ELR (cell line): ENCODE results near the gene CHRNA7.
"Not testable (repeated sequence)": the region's sequence is repeated elsewhere in the genome, so short reads cannot be mapped to it uniquely, and the experiment has no call there.

Experiments used
- DNase-seq: peaks from one replicate; pipeline ENCODE4 v3.0.0-alpha.2; 2015; ENCODE audit warnings: low read depth

CHRNA7 gene

GRCh38 chr15:32120577-32121383 is 90.5 kb downstream of the CHRNA7 start:
- DNase-seq, result no peak

- no peak for DNase-seq
These were observed 91.0 kb downstream of the CHRNA7 start for GRCh38 chr15:32121384-32121695.

GRCh38 chr15:32122013-32122412 is 91.7 kb downstream of the CHRNA7 start:
- DNase-seq, result no peak

- DNase-seq, result no peak
These were observed 93.2 kb downstream of the CHRNA7 start for GRCh38 chr15:32123473-32123872.

- no peak for DNase-seq
These were observed 94.4 kb downstream of the CHRNA7 start for GRCh38 chr15:32124726-32125125.

GRCh38 chr15:32125595-32125994 is 95.3 kb downstream of the CHRNA7 start:
- DNase-seq, result no peak

GRCh38 chr15:32129815-32130214 is 99.5 kb downstream of the CHRNA7 start:
- DNase-seq, result no peak

- DNase-seq, result no peak
These were observed 100.5 kb downstream of the CHRNA7 start for GRCh38 chr15:32130823-32131222.

GRCh38 chr15:32131803-32132202 is 101.5 kb downstream of the CHRNA7 start:
- no peak for DNase-seq

GRCh38 chr15:32132859-32133258 is 102.5 kb downstream of the CHRNA7 start:
- DNase-seq, result no peak

- no peak for DNase-seq
These were observed 104.5 kb downstream of the CHRNA7 start for GRCh38 chr15:32134842-32135241.

- no peak for DNase-seq
These were observed 105.0 kb downstream of the CHRNA7 start for GRCh38 chr15:32135335-32135734.

- DNase-seq, result not testable (repeated sequence)
These were observed 115.2 kb downstream of the CHRNA7 start for GRCh38 chr15:32145512-32145911.

- no peak for DNase-seq
These were observed 118.7 kb downstream of the CHRNA7 start for GRCh38 chr15:32148833-32149555.

GRCh38 chr15:32152574-32152973 is 122.3 kb downstream of the CHRNA7 start:
- DNase-seq, result no peak

GRCh38 chr15:32153868-32154623 is 123.7 kb downstream of the CHRNA7 start:
- not testable (repeated sequence) for DNase-seq

GRCh38 chr15:32162143-32162542 is 131.8 kb downstream of the CHRNA7 start:
- not testable (repeated sequence) for DNase-seq

GRCh38 chr15:32164065-32164464 is 133.8 kb downstream of the CHRNA7 start:
- not testable (repeated sequence) for DNase-seq

- DNase-seq, result not testable (repeated sequence)
These were observed 134.4 kb downstream of the CHRNA7 start for GRCh38 chr15:32164747-32165146.

GRCh38 chr15:32165775-32166174 is 135.5 kb downstream of the CHRNA7 start:
- not testable (repeated sequence) for DNase-seq

- DNase-seq, result not testable (repeated sequence)
These were observed 136.0 kb downstream of the CHRNA7 start for GRCh38 chr15:32166270-32166669.

- not testable (repeated sequence) for DNase-seq
These were observed 137.6 kb downstream of the CHRNA7 start for GRCh38 chr15:32167913-32168312.

- not testable (repeated sequence) for DNase-seq
These were observed 150.3 kb downstream of the CHRNA7 start for GRCh38 chr15:32180579-32180978.
